GM21447 (cell line): Measurements from ENCODE around the gene DYNLT1.
A peak's percentile ranks its signal among the peaks of the same experiment; 100 is the strongest.
"Not testable (repeated sequence)": the region's sequence is repeated elsewhere in the genome, so short reads cannot be mapped to it uniquely, and the experiment has no call there.

Experiments used
- ATAC-seq: cut with Tn5 transposase; IDR thresholded peaks from one replicate; pipeline ENCODE4 v1.9.1; 2021; ENCODE audit not compliant: unreplicated experiment

The DYNLT1 gene

GRCh38 chr6:158663625-158664165 lies 19.2 kb upstream of the DYNLT1 start:
- ATAC-seq = no peak

- ATAC-seq = no peak
Measured at GRCh38 chr6:158662954-158663624, 18.5 kb upstream of the DYNLT1 start.

GRCh38 chr6:158662607-158662953 lies 18.0 kb upstream of the DYNLT1 start:
- ATAC-seq = no peak

- ATAC-seq = no peak
Measured at GRCh38 chr6:158661156-158661685, 16.7 kb upstream of the DYNLT1 start.

DNA sequence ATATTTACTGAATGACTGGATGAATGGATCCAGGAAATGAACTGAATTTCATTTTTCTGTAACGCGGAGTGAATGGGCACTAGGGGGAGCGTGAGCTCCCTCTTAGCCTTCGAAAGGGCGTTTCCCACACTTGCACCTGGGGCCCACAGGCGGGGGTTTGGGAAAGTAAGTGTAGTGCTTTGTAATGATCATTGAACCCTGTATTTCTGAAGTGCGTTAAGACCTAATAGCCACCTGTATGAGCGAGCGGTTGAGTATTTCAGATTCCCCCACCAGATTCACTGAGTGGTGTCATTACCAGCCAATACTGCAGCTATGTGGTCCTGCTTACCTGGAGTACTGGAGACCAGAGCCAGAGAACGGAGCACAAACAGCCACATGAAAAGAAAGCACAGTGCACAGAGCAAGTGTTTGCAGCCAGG lies 15.8 kb upstream of the DYNLT1 start:
- no peak for ATAC-seq

GRCh38 chr6:158656986-158657385 lies 12.4 kb upstream of the DYNLT1 start:
- not testable (repeated sequence) for ATAC-seq

DNA sequence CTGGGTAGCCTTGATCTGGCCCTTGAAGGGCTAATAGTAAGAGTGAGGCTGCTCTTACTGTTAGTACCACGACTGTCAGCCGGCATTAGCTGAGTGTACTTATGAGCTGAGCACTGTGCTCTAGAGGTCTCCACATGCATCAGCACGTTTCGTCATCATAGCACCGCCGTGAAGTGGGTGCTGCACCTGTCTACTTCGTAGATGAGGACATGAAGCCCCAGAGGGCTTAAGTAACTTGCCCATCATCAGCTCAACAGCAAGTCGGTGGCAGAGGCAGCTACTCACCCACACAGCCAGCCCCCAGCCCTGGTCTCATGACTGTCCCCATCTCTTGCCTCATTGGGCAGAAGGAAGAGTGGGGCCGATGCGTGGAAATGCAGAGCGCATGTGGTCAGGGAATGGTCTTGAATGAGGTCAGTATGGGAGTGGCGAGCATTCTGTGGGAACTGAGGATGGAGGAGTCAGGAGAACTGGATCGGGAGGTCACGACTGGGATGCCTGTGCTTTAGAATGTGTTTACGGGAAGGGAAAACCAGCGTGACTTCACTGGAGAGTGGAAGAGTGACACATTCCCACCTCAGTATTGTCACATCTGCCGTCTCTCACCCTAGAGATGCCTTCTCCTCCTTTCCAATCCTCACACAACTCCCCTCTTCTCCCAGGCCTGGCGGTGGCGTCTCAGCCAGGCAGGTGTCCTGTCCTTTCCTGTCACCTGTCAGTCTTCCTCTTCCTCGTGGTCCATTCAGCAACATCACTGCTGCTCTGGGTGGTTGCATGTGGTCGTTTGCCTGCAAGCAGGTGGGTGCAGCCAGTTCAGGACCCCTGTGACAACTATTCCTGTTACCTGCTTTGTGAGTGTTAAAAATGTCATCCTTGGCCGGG lies 11.3 kb upstream of the DYNLT1 start:
- no peak for ATAC-seq

- no peak for ATAC-seq
Measured at GRCh38 chr6:158654960-158655489, 10.5 kb upstream of the DYNLT1 start.

- no peak for ATAC-seq
Measured at GRCh38 chr6:158654498-158654897, 10.0 kb upstream of the DYNLT1 start.

- ATAC-seq = peak; percentile 50
Measured at GRCh38 chr6:158653577-158654354, 9.2 kb upstream of the DYNLT1 start.

- ATAC-seq = not testable (repeated sequence)
Measured at GRCh38 chr6:158651981-158652737, 7.6 kb upstream of the DYNLT1 start.

GRCh38 chr6:158649289-158650143 lies 5.0 kb upstream of the DYNLT1 start, which contains the start of gene SYTL3:
Gene SYTL3 (plus strand): TSS chr6:158650054. CDS start chr6:158663269, 13,215 bp downstream.
- ATAC-seq = peak; percentile 48

DNA sequence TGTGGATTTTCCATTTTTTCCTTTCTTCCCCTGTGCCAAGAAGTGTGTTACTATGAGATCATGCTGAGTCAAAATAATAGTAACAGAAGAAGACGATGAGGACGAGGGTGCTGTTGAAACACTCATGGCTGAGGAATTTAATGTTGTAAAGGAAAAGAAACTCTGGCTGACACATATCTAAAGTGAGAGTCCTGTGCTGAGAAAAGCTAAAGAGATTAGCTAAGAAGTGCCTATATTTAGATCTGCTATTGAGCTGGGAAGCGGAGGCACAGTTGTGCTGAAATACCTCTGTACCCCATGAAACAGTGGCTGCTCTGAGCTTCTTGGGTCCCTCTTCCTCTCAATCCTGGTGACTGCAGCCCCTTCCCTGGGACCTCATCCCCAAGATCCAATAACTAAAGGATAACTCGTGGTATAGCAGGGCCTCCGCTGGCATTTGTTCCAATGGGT lies 4.2 kb upstream of the DYNLT1 start:
- peak; percentile 31 for ATAC-seq

GRCh38 chr6:158647501-158647900 lies 3.0 kb upstream of the DYNLT1 start:
- ATAC-seq = no peak

DNA sequence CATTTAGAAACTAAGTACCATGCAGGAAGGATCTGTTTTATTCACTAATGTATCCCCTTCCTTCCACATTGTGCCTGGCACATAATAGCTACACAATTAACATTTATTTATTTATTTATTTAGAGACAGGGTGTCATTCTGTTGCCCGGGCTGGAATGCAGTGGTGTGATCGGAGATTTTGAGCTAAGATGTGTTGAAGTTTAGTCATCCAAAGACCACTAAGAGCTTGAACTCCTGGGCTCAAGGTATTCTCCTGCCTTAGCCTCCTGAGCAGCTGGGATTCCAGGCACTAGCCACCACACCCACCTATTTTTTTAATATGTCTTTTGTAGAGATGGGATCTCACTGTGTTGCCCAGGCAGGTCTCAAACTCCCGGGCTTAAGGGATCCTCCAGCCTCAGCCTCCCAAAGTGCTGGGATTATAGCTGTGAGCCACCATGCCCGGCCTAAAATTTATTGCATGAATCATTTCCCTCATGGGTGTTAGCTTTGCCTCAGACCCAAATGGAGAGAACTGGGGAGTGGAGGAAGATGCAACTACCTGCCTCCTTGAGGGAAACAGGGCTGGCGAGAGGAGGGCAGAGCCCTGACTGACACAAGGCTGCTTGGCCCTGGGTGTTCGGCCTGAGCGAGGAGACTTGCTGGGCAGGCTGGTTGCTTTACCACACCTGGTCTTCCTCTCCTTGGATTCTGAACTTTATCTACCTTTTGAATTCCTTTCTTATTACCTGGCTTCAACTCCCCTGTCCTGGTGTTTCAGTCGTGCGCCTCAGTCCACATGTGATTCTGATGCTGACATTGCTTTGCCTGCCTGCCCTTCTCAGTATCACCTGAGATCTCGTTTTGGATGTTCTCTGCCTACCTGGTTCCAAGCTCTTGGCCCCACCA lies 1.7 kb upstream of the DYNLT1 start:
- no peak for ATAC-seq

DNA sequence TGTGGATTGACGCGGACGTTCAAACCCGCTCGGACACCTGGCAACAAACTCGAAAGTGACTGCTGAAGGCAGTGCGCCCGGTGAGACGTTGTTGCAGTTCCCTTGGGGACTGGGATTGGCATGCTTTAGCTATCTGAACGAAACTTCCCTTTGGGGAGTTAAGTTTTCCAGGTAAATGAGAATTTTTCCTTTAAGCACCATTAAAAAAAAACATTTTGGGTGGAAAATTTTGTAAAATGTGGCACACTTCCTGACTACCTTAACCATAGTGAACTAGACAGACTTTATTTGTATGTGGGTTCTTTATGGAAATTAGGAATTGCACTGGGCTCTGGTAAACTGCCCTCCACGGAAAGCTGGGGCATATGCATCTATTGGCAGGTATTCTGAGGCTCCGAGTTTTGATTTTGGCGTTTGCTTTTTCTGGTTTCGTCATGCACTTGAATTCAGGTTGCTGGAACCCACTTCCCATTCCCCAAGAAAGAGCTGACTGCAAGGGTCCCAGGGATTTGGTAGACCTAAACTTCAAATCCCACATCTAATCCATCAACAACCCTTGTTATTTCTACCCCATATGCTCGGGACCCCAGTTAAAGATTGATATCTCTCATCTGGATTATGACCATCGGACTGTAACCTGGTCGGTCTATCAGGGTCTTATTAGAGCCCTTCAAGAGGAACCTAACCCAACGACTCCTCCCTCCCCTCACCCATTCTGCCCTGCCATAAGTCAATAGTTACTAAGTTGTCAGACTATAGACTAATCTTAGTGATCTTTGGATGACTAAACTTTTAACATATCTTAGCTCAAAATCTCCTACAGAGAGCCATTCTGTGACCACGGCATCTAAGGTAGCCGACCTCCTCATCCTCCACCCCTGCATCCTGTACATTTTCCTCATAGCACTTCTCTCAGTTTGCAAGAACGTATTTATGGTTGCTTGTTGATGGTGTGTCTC lies 800 bp upstream of the DYNLT1 start:
- peak; percentile 34 for ATAC-seq

DNA sequence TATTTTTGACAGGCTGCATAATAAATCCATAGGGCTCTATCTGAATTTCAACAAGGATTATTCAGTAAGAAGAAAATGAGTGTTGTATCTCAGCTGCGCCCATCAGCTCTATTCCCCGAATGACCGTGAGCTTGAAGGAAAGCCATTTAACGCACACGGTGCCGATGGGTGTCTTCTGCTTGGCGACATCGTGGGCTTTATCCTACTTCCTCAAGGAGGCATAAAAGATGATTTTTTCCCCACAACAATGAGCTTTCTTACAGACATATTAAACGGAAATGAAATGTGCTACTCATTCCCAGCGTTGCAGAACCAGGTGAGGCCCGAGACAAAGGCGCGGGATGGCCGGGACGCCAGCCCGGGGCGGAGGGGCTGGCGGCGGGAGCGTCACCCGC lies 710 bp downstream of the DYNLT1 start:
- ATAC-seq = no peak
